Ammon's horn (tissue), 1 donor: ENCODE results near the gene LRRC52.

Source experiments
- DNase-seq: peaks from one replicate; pipeline ENCODE4 v3.0.0-alpha.2; 2016; ENCODE audit warnings: low spot score

The LRRC52 gene

GRCh38 chr1:165543532-165544438 lies at the start of gene LRRC52:
Gene LRRC52, plus strand, starts transcription at chr1:165544000. Its CDS starts 297 bp downstream, at chr1:165544297.
- peak; percentile 77 for DNase-seq

- no peak for DNase-seq
Measured at GRCh38 chr1:165494949-165495857, 48.6 kb upstream of the LRRC52 start.

- no peak for DNase-seq
Measured at GRCh38 chr1:165495858-165496205, 48.0 kb upstream of the LRRC52 start.

GRCh38 chr1:165496501-165496900 lies 47.3 kb upstream of the LRRC52 start:
- no peak for DNase-seq

GRCh38 chr1:165497069-165498013 lies 46.5 kb upstream of the LRRC52 start:
- DNase-seq: no peak

- no peak for DNase-seq
Measured at GRCh38 chr1:165501330-165501969, 42.4 kb upstream of the LRRC52 start.

GRCh38 chr1:165501970-165502348 lies 41.8 kb upstream of the LRRC52 start:
- DNase-seq: no peak

GRCh38 chr1:165507570-165507969 lies 36.2 kb upstream of the LRRC52 start:
- no peak for DNase-seq

- no peak for DNase-seq
Measured at GRCh38 chr1:165508291-165508690, 35.5 kb upstream of the LRRC52 start.

- no peak for DNase-seq
Measured at GRCh38 chr1:165512816-165513215, 31.0 kb upstream of the LRRC52 start.

GRCh38 chr1:165516469-165516868 lies 27.3 kb upstream of the LRRC52 start:
- no peak for DNase-seq

GRCh38 chr1:165520646-165521045 lies 23.2 kb upstream of the LRRC52 start:
- no peak for DNase-seq

- DNase-seq: no peak
Measured at GRCh38 chr1:165524639-165525285, 19.0 kb upstream of the LRRC52 start.

- no peak for DNase-seq
Measured at GRCh38 chr1:165525708-165526107, 18.1 kb upstream of the LRRC52 start.

- DNase-seq: no peak
Measured at GRCh38 chr1:165527251-165528007, 16.4 kb upstream of the LRRC52 start.

GRCh38 chr1:165531021-165531420 lies 12.8 kb upstream of the LRRC52 start:
- no peak for DNase-seq

GRCh38 chr1:165532053-165532452 lies 11.7 kb upstream of the LRRC52 start:
- DNase-seq: no peak

- DNase-seq: no peak
Measured at GRCh38 chr1:165533254-165533653, 10.5 kb upstream of the LRRC52 start.

- no peak for DNase-seq
Measured at GRCh38 chr1:165536016-165536415, 7.8 kb upstream of the LRRC52 start.
